ENCODE measurements around the gene RSPO3. TPM values are rescaled to one million over a fixed set of nuclear protein-coding genes. Genes with fewer than 3 reads are reported as not detected.

The RSPO3 gene
- total and polyA plus RNA-seq, 2 of the 4 experiments (the other 2 are of a cell fraction), result not detected

DNA sequence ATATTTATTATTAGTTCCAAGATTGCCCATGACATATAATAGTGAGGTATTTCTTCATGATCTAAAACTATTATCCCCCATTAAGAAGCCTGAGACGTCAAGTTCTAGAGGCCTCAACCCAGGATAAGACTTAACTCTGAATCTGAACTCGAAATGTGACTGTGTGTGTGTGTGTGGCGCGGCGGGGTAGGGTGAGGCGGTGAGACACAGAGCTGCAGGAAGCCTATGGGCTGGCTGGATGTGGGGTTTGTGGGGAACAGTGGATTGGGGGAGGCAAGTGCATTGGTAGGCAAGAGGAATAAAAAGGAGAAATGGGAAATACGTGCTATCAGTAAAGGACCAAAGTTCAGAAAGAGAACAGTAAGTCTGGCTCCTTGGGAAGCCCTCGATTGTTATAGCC, 81.6 kb downstream of the RSPO3 start:
- 100% methylated on average over 5 of the region's 8 CpGs; no CpG with 5 or more reads in 1 of the 2 experiments for WGBS, 2 experiments (ENCODE audit: extremely low coverage in 2 of 2, insufficient read length in 1 of 2)
- ATAC-seq (ENCODE audit: low read depth) (no peak), DNase-seq (no peak)
- Histone ChIP-seq H3K4ac (ENCODE audit: low read depth, low read length) (no peak overlapping the region), H2AK9ac (replicated peaks; ENCODE audit: low read depth, low read length, poor library complexity) (no peak overlapping the region), H3K79me1 (ENCODE audit: low read depth in 1 of 2, low read length in 2 of 2) (no peaks in the 10 kb centered on the region), H3K27ac (ENCODE audit: insufficient read depth, low read length) (no peak overlapping the region), H4K8ac (ENCODE audit: low read depth in 2 of 2, low read length in 2 of 2) (no peak overlapping the region), H2BK120ac (ENCODE audit: low read depth, low read length) (no peak overlapping the region), H2BK5ac (ENCODE audit: low read depth, low read length, poor library complexity, severe bottlenecking) (no peak overlapping the region), H4K5ac (ENCODE audit: low read depth, low read length) (no peak overlapping the region), H3K56ac (ENCODE audit: extremely low read depth, insufficient read depth, low read length) (no peak overlapping the region), H3K27me3 (ENCODE audit: control insufficient read depth, insufficient read depth, low read length) (no peaks in the 10 kb centered on the region), H3K4me1 (ENCODE audit: control insufficient read depth, insufficient read depth, low read length) (no peaks in the 10 kb centered on the region), H4K20me1 (ENCODE audit: insufficient read depth, low read length) (no peaks in the 10 kb centered on the region), H3K9ac (ENCODE audit: low read depth, low read length) (no peak overlapping the region), H3K9me1 (ENCODE audit: insufficient read depth, low read length) (no peaks in the 10 kb centered on the region), H3K4me3 (ENCODE audit: insufficient read depth, low read depth, low read length) (no peak overlapping the region), H3K23ac (ENCODE audit: low read depth, low read length) (no peak overlapping the region), H3K9me3 (ENCODE audit: control insufficient read depth, insufficient read depth, low read length) (no peaks in the 10 kb centered on the region), H3K4me2 (ENCODE audit: low read depth, low read length) (no peak overlapping the region), H2AK5ac (ENCODE audit: low read depth, low read length) (no peak overlapping the region), H3K14ac (replicated peaks; ENCODE audit: low read depth, low read length) (no peak overlapping the region), H2BK15ac (ENCODE audit: low read depth, low read length) (no peak overlapping the region), H2BK20ac (ENCODE audit: low read depth, low read length) (no peak overlapping the region), H4K91ac (ENCODE audit: insufficient read depth, low read depth, low read length) (no peak overlapping the region), H3K18ac (ENCODE audit: low read depth, low read length) (no peak overlapping the region), H2AFZ (replicated peaks; ENCODE audit: low read length, poor library complexity) (no peak overlapping the region), H3K36me3 (ENCODE audit: control insufficient read depth, insufficient read depth, low read length) (no peaks in the 10 kb centered on the region)
- ChIA-PET POLR2A (ENCODE audit: unreplicated experiment) (no interaction called here), CTCF (interaction anchor here (1.5 kb wide), 1 partner anchor 10 kb away, joined by 3 read pairs; no protein-coding TSS in a partner anchor)
- BruUV-seq (replicated peaks), result no TSS peak
- in situ Hi-C loops (cut with MboI; ENCODE audit: low sequenced_read_pairs), result no loop called here
- intact Hi-C loops (cut with micrococcal nuclease), result loop anchor here (10.0 kb wide), 1 partner anchor 335 kb away; no protein-coding TSS in a partner anchor
- dilution Hi-C loops (cut with HindIII; ENCODE audit: low sequenced_read_pairs, unreplicated experiment), result no loop called here
- TF ChIP-seq, protein P1, sequence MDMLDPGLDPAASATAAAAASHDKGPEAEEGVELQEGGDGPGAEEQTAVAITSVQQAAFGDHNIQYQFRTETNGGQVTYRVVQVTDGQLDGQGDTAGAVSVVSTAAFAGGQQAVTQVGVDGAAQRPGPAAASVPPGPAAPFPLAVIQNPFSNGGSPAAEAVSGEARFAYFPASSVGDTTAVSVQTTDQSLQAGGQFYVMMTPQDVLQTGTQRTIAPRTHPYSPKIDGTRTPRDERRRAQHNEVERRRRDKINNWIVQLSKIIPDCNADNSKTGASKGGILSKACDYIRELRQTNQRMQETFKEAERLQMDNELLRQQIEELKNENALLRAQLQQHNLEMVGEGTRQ (IDR thresholded peaks at IDR 0.05; ENCODE audit: low read depth, low read length), result no peak
- TF ChIP-seq MAFK (IDR thresholded peaks at IDR 0.05; ENCODE audit: low read depth, low read length), result no peak
- no peak for TF ChIP-seq MXI1 (IDR thresholded peaks at IDR 0.05; ENCODE audit: borderline replicate concordance, low read depth, low read length)
- TF ChIP-seq SMC3 (IDR thresholded peaks at IDR 0.05; ENCODE audit: low read depth, low read length), result no peak
- no peak for TF ChIP-seq FOS (IDR thresholded peaks at IDR 0.05; ENCODE audit: low read depth, low read length)

All from IMR-90 (cell line).